Activated naive CD8-positive, alpha-beta T cell treated with anti-CD3 and anti-CD28 coated beads for 36 hours (primary cell): ENCODE data around the gene PKN1. TPM values are rescaled to one million over a fixed set of nuclear protein-coding genes. Genes with fewer than 3 reads are reported as not detected.

Experiments used
- DNase-seq: peaks from one replicate; pipeline ENCODE4 v3.0.0; 2021
- H3K27ac Mint-ChIP-seq: one replicate; pipeline ENCODE4 v1.8.0; 2022; ENCODE audit warnings: mild to moderate bottlenecking, moderate library complexity, mixed read lengths
- H3K27me3 Mint-ChIP-seq: one replicate; pipeline ENCODE4 v1.8.0; 2022; ENCODE audit warnings: mild to moderate bottlenecking, mixed read lengths
- H3K36me3 Mint-ChIP-seq: one replicate; pipeline ENCODE4 v1.8.0; 2021; ENCODE audit warnings: mild to moderate bottlenecking, mixed read lengths
- H3K4me1 Mint-ChIP-seq: one replicate; pipeline ENCODE4 v1.8.0; 2021; ENCODE audit warnings: mixed read lengths
- H3K4me3 Mint-ChIP-seq: one replicate; pipeline ENCODE4 v1.8.0; 2022; ENCODE audit warnings: mild to moderate bottlenecking, moderate library complexity, mixed read lengths
- H3K9me3 Mint-ChIP-seq: one replicate; pipeline ENCODE4 v1.8.0; 2022; ENCODE audit warnings: mixed read lengths
- total RNA-seq, 2 experiments: library from RNA; stranded (reverse); gene quantifications; one replicate each; pipeline ENCODE4 v1.2.3, GENCODE V29; 2021

The PKN1 gene
- total RNA-seq, 2 experiments from 2014 or later = 168 to 169 TPM

- H3K27me3 Mint-ChIP-seq = peaks cover 4% of the 10 kb centered on the region
- peaks cover 67% of the 10 kb centered on the region for H3K36me3 Mint-ChIP-seq
- peaks cover 63% of the 10 kb centered on the region for H3K4me1 Mint-ChIP-seq
- no peak for DNase-seq
- H3K9me3 Mint-ChIP-seq = no peaks in the 10 kb centered on the region
- H3K4me3 Mint-ChIP-seq = no peak overlapping the region
- H3K27ac Mint-ChIP-seq = peak overlapping the region; percentile 72
These were observed 21.2 kb upstream of the PKN1 start for GRCh38 chr19:14411938-14412245.

- Mint-ChIP-seq H3K4me3 (no peak overlapping the region), H3K27me3 (peaks cover 4% of the 10 kb centered on the region), H3K9me3 (no peaks in the 10 kb centered on the region), H3K4me1 (peaks cover 64% of the 10 kb centered on the region), H3K36me3 (peaks cover 67% of the 10 kb centered on the region), H3K27ac (peak overlapping the region; percentile 74)
- DNase-seq = no peak
These were observed 20.6 kb upstream of the PKN1 start for GRCh38 chr19:14412324-14412995.

- Mint-ChIP-seq H3K27me3 (peaks cover 4% of the 10 kb centered on the region), H3K4me3 (peak overlapping the region; percentile 43), H3K9me3 (no peaks in the 10 kb centered on the region), H3K36me3 (peaks cover 68% of the 10 kb centered on the region), H3K4me1 (peaks cover 61% of the 10 kb centered on the region), H3K27ac (peak overlapping the region; percentile 74)
- no peak for DNase-seq
These were observed 20.0 kb upstream of the PKN1 start for GRCh38 chr19:14412996-14413692.

GRCh38 chr19:14413693-14414181 is 19.4 kb upstream of the PKN1 start:
- DNase-seq = no peak
- Mint-ChIP-seq H3K36me3 (peaks cover 67% of the 10 kb centered on the region), H3K9me3 (no peaks in the 10 kb centered on the region), H3K27ac (peak overlapping the region; percentile 74), H3K4me1 (peaks cover 57% of the 10 kb centered on the region), H3K4me3 (peak overlapping the region; percentile 22), H3K27me3 (peaks cover 4% of the 10 kb centered on the region)

- Mint-ChIP-seq H3K4me3 (peak overlapping the region; percentile 54), H3K36me3 (peaks cover 64% of the 10 kb centered on the region), H3K4me1 (peaks cover 56% of the 10 kb centered on the region)
These were observed 18.0 kb upstream of the PKN1 start for GRCh38 chr19:14414926-14415690.

GRCh38 chr19:14416817-14417231 is 16.3 kb upstream of the PKN1 start:
- Mint-ChIP-seq H3K27me3 (peaks cover 7% of the 10 kb centered on the region), H3K9me3 (no peaks in the 10 kb centered on the region), H3K4me3 (peak overlapping the region; percentile 100), H3K36me3 (peaks cover 56% of the 10 kb centered on the region), H3K4me1 (peaks cover 49% of the 10 kb centered on the region), H3K27ac (peak overlapping the region; percentile 99)
- DNase-seq = no peak

More at GRCh38 chr19:14414926-14415690, 18.0 kb upstream of the PKN1 start:
- peak overlapping the region; percentile 47 for H3K27ac Mint-ChIP-seq
- no peak for DNase-seq
- H3K27me3 Mint-ChIP-seq = peaks cover 8% of the 10 kb centered on the region
- no peaks in the 10 kb centered on the region for H3K9me3 Mint-ChIP-seq

- Mint-ChIP-seq H3K4me1 (peaks cover 35% of the 10 kb centered on the region), H3K4me3 (peak overlapping the region; percentile 100), H3K36me3 (peaks cover 42% of the 10 kb centered on the region), H3K9me3 (no peaks in the 10 kb centered on the region), H3K27ac (peak overlapping the region; percentile 99), H3K27me3 (peaks cover 7% of the 10 kb centered on the region)
- DNase-seq = peak; percentile 90
These were observed 14.3 kb upstream of the PKN1 start for GRCh38 chr19:14418856-14419105.

GRCh38 chr19:14419106-14419813 is 13.8 kb upstream of the PKN1 start, which contains the start of gene DDX39A:
Gene DDX39A, minus strand, starts transcription at chr19:14419341. Its CDS starts 6,121 bp downstream, at chr19:14413220.
- peak within 1 kb of the TSS; percentile 100 for H3K4me3 Mint-ChIP-seq
- H3K9me3 Mint-ChIP-seq = no peaks in the 10 kb centered on the region
- peak within 1 kb of the TSS; percentile 99 for H3K27ac Mint-ChIP-seq
- peaks cover 42% of the 10 kb centered on the region for H3K36me3 Mint-ChIP-seq
- H3K27me3 Mint-ChIP-seq = peaks cover 7% of the 10 kb centered on the region
- peaks cover 32% of the 10 kb centered on the region for H3K4me1 Mint-ChIP-seq
- peak; percentile 96 for DNase-seq

GRCh38 chr19:14425696-14426138 is 7.4 kb upstream of the PKN1 start:
- H3K27me3 Mint-ChIP-seq = no peaks in the 10 kb centered on the region
- H3K4me1 Mint-ChIP-seq = no peaks in the 10 kb centered on the region
- DNase-seq = no peak
- H3K9me3 Mint-ChIP-seq = no peaks in the 10 kb centered on the region
- H3K4me3 Mint-ChIP-seq = no peak overlapping the region
- no peaks in the 10 kb centered on the region for H3K36me3 Mint-ChIP-seq
- H3K27ac Mint-ChIP-seq = no peak overlapping the region

GRCh38 chr19:14427461-14427860 is 5.6 kb upstream of the PKN1 start:
- Mint-ChIP-seq H3K27ac (no peak overlapping the region), H3K36me3 (no peaks in the 10 kb centered on the region), H3K4me1 (peaks cover 5% of the 10 kb centered on the region), H3K9me3 (no peaks in the 10 kb centered on the region), H3K27me3 (no peaks in the 10 kb centered on the region), H3K4me3 (no peak overlapping the region)
- DNase-seq = no peak

- no peak for DNase-seq
- Mint-ChIP-seq H3K27ac (no peak overlapping the region), H3K9me3 (no peaks in the 10 kb centered on the region), H3K4me1 (peaks cover 7% of the 10 kb centered on the region), H3K36me3 (no peaks in the 10 kb centered on the region), H3K27me3 (no peaks in the 10 kb centered on the region), H3K4me3 (no peak overlapping the region)
These were observed 4.2 kb upstream of the PKN1 start for GRCh38 chr19:14428882-14429416.

GRCh38 chr19:14430712-14431111 is 2.4 kb upstream of the PKN1 start:
- DNase-seq = no peak
- H3K9me3 Mint-ChIP-seq = no peaks in the 10 kb centered on the region
- H3K36me3 Mint-ChIP-seq = peaks cover 7% of the 10 kb centered on the region
- H3K4me1 Mint-ChIP-seq = peaks cover 19% of the 10 kb centered on the region
- no peaks in the 10 kb centered on the region for H3K27me3 Mint-ChIP-seq
- H3K4me3 Mint-ChIP-seq = no peak overlapping the region
- H3K27ac Mint-ChIP-seq = no peak overlapping the region

GRCh38 chr19:14433554-14434501 is 722 bp downstream of the PKN1 start:
- H3K36me3 Mint-ChIP-seq = peaks cover 7% of the 10 kb centered on the region
- no peaks in the 10 kb centered on the region for H3K9me3 Mint-ChIP-seq
- H3K4me3 Mint-ChIP-seq = peak overlapping the region; percentile 77
- no peaks in the 10 kb centered on the region for H3K27me3 Mint-ChIP-seq
- H3K4me1 Mint-ChIP-seq = peaks cover 35% of the 10 kb centered on the region
- peak; percentile 50 for DNase-seq
- peak overlapping the region; percentile 66 for H3K27ac Mint-ChIP-seq
